Stimulated activated CD8-positive, alpha-beta memory T cell treated with anti-CD3 and anti-CD28 coated beads, Interleukin-15, amount 100 ng/mL, for 24 hours (primary cell): Measurements from ENCODE around the gene BCAS3.

Source experiments
- DNase-seq: peaks from one replicate; pipeline ENCODE4 v3.0.0-alpha.2; 2020; ENCODE audit warnings: low read depth

BCAS3 gene

DNA sequence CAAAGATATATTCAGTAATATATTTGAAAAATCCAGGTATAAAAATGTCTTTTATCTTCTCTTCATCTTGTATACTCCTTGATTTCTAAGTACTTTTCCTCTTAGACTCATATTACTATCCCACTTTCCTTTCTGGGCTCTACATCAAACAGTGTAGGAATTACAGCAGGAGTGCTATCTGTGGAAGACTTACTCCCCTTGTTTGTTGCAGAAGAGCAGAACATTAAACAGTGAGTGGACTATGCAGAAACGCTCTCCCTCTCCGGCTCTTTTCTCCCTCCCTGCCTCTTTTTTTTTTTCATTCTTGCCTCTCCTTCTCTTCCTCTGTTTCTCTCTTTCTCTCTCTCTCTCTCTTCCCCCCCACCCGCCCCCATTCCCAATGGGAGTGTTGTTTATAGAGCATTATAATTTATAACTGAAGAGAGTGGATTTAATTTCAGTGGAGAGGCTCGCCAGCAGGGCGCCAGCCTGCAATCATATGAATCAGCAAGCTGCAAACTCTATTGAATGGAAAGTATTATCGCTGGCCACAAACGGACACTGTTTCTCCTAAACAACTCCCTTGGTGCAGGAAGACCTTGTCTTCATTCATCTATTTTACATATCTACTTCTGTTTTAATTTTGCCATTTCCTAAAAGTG is 479.7 kb downstream of the BCAS3 start:
- no peak for DNase-seq

DNA sequence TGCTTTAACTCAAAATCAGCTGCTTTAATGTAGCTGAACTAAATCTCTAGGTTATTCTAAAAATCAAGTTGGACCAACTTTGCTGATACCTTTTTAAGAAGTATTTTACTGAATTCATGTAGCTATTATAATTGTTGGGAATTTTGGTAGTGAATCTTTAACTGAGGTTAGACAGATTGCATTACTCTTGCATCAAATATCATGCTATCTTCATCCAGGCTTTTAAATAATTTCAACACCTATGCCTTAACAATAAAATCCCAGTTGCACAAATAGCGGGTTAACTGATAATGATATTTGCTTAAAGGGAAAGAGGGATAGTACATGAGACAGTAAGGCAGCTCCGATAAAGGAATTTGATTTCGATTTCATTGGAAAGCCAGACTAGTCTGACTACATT is 480.7 kb downstream of the BCAS3 start:
- no peak for DNase-seq

DNA sequence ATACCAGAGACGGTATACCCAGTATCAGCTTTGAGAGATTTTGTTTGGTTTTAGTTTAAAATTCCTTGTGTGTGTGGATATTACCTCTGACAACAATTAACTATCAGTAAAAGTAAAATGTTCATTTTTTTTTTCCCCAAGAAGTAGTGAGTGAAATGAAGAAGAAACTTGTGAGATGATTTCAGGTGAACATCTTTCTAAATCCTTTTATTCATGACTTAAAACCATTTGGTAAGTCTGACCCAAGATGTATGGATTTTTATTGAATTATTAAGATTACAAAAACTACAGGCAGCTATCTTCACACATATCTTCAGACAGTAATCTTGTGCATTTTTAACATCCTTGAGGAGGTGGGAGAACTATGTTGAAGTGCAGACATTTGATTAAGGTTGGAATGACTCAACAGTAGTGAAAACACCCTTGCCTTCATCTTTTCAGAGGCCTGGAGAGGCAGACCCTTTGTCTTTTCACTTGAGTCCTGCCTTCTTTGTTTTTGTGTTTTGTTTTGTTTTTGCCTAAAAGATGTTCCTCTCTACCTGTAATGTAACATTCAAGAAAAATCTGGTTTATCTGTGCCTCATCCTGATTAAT is 481.7 kb downstream of the BCAS3 start:
- no peak for DNase-seq

DNA sequence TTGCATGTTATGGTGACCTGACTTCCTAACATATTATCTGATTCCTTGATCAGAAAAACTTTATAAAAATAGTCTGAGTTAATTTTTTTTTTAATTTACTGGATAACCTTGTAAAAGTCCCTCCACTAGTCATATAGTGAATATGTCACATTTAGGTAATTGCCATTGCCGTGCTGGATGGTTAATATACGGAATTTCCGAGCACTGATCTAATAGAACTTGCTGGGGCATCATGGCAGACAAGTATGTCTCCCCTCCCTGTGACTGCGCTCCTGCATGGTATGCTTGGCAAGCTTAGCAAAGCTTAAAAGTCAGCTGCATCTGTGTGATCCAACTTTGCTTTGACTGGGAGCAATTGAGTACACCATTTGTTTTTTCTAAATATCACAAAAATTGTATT is 482.6 kb downstream of the BCAS3 start:
- no peak for DNase-seq

DNA sequence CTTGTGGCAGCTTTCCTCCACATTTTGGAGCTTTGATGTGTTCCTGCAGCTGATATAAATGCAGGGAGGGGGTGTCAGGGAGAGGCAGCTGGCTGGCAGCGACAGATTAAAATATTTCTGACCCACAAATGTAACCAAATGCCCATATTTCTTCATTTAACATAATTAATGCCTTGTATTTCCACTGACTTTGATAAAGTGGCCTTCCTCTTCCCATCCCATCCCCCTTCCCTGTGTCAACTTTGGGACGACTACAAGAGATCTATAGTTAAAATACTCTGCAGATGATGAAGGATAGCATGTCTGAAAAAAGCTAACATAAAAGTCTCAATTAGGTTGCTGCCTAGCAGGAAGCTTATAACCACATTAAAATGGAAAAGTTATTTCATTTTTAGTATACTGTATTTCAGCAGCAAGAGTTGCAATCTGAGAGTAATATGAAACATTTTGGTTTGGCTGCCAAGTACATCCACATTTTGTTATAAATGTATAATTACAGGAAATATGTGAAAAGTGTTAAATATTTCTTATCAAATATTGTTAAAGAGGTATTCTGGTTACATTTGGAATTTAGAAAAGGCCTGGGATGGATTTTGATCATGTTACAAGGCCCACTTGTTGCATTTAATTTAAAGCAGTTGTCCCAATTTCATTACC is 483.3 kb downstream of the BCAS3 start:
- DNase-seq: no peak

DNA sequence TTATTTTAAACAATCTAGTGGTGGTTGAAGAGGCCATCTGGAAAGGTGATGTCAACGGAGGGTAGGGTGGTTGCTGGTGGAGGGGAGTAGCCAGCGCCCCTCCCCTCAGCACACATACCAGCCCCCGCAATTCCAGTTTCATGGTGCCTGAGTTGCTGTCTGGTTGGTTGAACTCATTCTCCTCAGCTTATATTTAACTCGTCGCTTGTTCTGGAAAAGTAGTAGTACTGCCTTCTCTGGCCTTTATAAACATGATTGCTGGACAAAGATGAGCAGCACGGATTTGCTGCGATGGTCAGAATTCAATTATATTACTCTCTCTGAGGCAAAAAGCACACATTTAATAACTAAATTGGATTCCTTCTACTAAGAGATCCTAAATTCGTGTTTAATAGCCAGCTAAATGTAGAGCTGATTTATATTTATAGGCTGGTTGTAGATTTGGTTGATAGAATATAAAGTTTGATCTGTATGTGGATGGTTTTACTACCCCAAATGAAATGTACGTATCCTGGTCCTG is 484.0 kb downstream of the BCAS3 start:
- DNase-seq: no peak

DNA sequence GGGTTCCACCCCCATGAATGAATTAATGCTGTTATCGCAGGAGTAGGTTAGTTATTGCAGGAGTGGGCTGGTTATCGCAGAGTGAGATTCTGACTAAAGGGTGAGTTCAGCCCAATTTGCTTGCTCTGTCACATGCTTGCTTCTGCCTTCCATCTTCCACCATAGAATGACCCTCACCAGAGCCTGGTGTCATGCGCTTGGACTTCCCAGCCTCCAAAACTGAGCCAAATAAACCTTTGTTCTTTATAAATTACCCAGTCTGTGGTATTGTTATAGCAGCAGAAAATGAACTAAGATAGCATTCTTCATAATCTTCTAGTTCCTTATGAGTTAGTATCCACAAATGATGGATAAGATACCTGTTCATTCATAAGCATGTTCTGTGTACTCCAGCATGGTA is 486.9 kb downstream of the BCAS3 start:
- no peak for DNase-seq

DNA sequence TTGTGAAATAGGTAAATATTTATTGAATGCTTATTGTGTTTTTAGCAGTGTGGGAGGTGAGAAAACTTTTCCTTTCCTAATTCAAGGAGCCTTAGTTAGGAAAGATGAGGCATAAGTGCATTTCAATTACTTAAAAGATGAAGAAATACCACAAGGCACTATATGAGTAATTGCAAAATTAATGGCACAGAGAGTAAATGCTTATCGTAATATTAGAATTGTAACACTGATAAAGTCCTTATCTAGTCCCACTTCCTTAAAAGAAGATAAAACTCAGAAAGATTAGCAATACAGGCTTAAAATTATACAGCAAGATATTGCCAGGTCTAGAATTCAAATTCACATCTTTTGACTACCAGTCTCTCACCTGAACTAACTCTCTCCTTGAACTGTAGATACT is 489.4 kb downstream of the BCAS3 start:
- DNase-seq: no peak

DNA sequence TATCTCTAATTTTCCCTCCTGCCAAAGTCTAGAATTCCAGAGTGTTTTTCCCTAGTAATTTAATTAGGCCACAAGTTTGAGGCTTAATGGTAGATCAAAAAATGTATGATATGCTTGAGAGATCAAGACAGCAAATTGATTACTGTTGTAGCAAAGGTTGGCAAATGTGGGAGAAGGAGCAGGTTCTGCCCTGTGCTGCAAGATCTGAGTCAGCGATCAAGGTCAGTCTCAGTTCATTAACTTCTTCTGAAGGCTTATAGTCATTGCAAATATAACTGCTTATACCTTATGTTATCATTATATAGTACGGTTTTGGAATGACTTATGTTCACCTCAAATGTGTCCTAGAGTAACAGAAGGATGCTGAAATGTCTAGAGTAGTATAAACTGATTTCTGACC is 490.9 kb downstream of the BCAS3 start:
- DNase-seq: no peak

DNA sequence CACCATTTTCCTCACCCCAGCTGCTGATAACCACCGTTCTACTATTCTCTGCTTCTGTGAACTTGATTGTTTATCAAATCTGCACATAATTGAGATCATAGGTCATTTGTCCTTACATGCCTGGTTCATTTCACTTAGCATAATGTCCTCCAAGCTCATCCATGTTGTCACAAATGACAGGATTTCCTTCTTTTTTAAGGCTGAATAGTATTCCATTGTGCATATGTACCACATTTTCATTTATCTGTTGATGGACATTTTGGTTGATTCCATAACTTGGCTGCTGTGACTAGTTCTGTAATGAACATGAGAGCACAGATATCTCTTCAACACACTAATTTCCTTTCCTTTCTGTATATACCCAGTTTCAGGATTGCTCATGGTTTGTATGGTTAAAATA is 496.7 kb downstream of the BCAS3 start:
- no peak for DNase-seq

DNA sequence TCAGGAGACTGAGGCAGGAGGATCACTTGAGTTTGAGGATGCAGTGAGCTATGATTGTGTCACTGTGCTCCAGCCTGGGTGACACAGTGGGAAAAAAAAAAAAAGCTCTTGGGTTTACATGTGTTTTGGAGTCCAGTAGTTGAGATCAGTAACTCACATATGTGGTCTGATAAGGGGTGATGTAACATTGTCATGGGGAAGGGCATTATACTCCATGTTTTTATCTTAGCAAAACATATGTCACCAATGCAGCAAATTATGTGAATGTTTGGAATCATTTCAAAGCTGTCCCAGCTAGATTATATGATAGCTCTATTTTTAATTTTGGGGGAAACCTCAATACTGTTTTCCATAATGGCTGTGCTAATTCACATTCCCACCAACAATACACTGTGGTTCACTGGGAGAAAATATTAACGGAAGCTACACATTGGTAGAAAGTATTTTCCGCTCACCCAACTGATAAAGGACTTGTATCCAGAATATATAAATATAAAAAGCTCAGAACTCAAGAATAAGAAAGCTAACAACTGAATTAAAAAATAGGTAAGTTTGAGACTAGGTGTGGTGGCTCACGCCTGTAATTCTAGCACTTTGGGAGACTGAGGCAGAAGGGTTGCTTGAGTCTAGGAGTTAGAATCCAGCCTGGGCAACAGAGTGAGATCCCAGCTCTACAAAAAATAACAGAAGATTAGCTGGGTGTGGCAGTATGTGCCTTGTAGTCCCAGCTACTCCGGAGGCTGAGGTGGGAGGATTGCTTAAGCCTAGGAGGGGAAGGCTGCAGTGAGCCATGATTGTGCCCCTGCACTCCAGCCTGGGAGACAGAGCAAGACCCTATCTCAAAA is 497.9 kb downstream of the BCAS3 start:
- no peak for DNase-seq

DNA sequence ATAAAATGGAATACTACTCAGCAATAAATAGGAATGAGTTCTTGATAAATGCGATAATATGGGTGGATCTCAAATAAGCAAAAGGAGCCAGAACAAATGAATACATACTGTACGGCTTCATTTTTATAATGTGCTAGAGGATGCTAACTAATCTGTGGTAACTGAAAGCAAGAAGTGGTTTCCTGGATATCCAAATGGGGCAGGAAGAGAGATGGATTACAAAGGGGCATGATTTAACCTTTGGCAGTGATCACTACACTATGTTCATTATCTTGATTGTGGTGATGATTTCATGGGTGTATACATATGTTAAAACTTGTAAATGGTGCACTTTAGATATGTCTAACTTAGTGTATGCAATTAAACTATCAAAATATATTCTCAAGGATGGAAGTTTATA is 499.7 kb downstream of the BCAS3 start:
- no peak for DNase-seq

DNA sequence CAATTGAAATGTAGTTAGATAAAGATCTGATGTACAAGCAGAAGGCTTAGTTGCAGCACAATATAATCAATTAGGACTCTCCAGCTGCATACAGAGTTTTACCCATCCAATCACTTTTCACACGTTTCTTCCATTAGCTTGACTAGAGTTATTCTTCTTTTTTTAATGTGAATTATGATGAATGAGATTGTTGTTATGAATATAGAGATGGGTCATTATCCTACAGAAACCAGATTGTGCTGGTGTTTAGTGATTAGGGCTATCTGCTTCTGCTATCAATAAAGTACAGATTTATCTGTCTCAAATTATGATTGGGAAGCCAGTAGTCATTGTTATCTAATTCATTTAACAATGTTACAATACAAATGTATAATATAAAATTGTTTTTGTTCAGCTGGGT is 500.6 kb downstream of the BCAS3 start:
- DNase-seq: no peak

DNA sequence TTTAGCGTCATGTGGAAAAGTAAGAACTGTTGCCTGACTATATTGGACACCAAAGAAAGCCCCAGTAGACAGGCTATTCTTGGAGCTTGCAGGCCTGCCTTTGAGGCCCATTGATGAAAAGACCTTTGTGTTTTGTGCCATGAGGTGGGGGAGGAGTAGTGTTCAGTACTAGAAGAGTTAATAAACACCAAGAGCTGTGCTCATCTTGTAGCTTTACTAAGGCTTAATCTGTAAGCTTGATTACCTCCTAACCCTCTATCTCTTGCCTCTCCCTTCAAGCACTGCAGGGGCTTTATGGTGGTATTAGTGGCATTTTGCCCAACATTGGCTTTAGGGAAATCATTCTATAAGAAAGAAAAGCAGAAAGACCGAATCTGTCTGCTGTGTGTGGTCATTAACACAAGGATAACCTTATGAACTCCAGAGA is 501.7 kb downstream of the BCAS3 start:
- DNase-seq: no peak

DNA sequence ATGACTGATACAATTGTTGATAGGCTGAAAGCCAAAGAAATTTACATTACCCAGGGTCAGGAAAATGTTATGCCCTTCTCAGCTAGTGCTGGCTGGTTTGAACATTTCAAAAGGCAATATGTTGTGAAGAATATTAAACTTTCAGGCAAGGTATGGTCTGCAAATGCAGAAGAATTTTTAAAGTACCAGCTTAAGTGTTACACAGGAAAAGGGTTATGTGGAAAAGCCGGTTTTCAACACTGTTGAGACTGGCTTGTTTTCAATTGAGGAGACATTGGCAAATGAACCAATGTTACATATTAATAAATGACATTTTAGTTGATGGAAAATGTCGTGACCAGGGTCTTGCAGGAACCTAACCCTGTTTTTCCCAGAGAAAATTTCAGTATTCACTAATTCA is 506.1 kb downstream of the BCAS3 start:
- DNase-seq: no peak

DNA sequence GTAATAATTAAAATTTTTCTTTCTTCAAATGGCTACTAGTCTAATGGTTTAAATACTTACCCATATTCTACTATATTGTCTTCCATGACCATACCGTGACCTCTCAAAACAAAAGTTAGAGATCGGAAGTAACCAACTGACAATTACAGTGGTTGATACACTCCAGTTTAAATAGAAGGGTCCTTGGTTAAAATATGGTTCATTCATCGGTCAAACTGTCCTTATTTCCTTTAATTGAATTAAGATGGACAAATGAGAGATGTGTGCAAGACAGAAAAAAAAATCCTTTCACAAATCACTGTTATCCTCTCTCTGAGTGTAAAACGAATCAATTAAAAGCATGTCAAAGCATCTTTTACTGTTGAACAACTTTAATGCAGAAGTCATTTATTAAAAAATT is 507.7 kb downstream of the BCAS3 start:
- no peak for DNase-seq

DNA sequence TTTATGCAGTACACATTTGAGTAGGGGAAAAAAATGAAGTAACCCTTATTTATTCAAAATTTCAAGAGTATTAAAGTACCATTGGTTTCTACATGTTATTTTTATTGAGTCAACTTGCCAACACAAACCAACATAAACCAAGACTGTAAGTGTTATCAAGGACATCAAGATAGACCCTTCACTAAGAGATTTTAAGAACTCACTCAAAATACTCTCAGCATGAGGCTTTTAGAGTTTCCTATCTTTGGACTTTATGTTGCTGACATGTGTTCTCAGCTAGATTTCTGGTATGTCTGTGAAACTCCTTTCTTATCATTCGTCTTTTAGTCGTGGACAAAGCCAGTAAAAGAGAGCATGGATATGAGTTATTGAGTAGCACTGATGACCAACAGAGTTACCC is 509.4 kb downstream of the BCAS3 start:
- DNase-seq: no peak

DNA sequence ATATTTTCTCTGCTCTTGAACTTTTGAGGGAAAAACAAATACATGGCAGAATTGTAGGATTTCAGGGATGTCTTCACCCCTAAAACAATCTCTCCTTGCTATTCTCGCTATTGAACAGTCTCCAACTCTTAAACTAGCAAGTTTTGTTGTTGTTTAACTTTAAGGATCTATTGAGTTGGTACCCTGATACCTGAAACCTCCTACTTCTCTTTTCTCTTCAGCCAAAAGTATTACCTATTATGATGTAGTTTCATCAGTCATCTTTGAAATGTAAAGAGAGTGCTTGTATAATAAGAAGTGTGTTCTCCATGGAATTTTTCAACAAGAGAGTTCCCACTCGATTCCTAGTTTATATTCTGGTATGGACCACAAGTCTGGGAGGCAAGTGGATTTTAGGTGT is 510.4 kb downstream of the BCAS3 start:
- DNase-seq: no peak

DNA sequence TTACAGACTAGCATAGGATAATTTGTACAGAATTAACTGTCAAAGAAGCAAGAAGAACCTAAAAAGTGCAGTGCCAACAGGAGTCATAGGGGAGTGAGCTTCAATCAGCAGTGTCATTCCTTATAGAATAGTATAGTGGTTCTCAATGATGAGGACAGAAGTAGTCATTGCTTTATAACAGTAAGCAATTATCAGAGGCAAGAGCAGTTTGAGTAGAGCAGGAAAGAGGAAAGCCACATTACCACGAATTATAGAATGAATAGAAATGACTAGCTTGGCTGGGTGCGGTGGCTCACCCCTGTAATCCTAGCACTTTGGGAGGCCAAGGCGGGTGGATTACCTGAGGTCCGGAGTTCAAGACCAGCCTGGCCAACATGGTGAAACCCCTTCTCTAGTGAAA is 512.3 kb downstream of the BCAS3 start:
- no peak for DNase-seq

DNA sequence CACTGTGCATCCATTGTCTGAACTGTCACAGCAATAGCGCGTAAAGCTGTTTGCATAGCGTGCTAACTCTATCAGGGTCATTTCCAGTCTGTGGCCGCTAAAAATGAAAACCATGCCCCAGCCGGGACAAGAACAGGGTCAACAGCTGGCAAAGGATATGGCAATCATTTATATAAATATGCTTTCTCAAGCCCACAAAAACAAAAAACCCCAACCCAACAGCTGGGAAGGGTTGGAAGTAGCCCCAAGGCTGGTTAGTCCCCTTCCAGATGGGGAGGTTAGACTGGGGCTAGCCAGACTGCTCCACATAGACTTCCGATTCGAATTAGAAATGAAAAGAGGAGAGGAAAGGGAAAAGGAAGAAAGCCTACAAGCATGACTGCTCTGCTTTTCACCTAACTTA is 518.7 kb downstream of the BCAS3 start:
- DNase-seq: no peak

DNA sequence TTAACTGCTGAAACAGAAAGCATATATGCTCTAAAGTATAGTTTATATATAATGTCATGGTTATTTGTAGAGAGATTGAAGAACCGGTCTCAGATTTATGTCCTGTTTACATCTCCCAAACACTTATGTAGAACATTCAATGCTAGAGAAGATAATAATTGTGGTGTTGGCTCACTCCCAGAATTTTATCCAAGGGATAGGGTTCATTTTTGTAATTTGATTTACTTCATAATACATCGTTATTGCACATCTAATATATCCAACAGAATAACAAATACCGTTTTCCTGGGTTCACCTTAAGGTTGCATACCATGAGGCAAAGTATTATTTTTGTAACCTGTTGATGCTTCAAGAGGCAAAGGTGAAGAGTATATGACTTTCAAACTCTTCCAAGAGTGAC is 519.1 kb downstream of the BCAS3 start:
- no peak for DNase-seq

DNA sequence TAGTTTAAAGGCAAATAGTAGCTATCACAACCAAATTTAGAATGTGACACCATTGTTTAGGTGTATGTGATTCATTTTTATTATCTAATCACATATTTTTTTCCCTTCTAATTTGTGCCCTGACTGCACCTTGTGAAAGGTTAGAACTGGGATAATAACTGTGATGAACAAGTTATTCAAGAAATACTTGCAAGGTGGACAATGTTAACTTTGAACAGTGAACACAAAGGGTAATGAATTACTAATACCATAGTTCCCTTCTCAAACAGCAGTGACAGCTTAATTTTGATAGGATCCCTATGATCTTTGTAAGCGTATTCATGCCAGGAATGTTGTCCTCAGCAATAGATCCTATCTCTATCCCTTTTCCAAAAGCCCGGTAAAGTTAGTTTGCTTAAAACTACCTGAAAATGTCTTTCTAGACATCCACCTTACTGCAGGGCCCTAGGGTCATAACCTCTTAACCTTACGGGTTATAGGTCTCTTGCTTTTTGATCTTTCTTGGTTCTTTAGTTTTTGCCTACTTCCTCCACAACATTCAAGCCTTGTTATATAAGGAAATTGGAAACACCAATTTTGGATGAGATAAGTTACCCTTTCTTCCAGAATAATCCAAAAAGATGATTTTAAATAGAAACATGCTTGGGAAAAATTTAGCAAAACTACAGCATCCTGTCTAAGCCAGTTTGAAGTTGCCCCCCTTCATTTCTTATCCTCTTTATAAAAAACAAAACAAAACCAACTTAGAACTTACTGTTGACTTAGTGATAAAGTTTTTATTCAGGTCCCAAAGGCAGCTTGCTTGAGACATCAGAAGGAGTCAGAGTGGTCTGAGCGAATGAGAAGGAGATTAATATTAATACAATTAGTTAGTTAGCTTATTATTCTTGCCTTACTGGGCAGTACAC is 522.0 kb downstream of the BCAS3 start:
- no peak for DNase-seq
